GM06990 (cell line): ENCODE results near the gene STX10.

ENCODE experiments used
- DNase-seq: peaks from one replicate; pipeline ENCODE4 v3.0.0-alpha.2; 2011; ENCODE audit not compliant: insufficient read length; ENCODE audit errors: extremely low read depth
- H3K27me3 ChIP-seq: replicated peaks from 2 replicates; pipeline ENCODE4 v1.6.0; 2011; ENCODE audit warnings: low read length; ENCODE audit not compliant: control insufficient read depth, insufficient read depth
- H3K36me3 ChIP-seq: 2 replicates; pipeline ENCODE4 v1.5.1; 2011; ENCODE audit warnings: low read length; ENCODE audit not compliant: control insufficient read depth, insufficient read depth
- H3K4me3 ChIP-seq: replicated peaks from 2 replicates; pipeline ENCODE4 v1.5.1; 2011; ENCODE audit warnings: low read depth, mild to moderate bottlenecking, control low read depth, low read length
- CTCF ChIP-seq: IDR thresholded peaks from 2 replicates; pipeline ENCODE4 v1.5.1; 2011; ENCODE audit warnings: low read length, control low read depth, mild to moderate bottlenecking, inconsistent platforms; ENCODE audit not compliant: insufficient read depth, poor library complexity, severe bottlenecking

Gene STX10

GRCh38 chr19:13122275-13122878 is 27.8 kb downstream of the STX10 start:
- TF ChIP-seq CTCF = no peak
- peaks cover 11% of the 10 kb centered on the region for H3K36me3 ChIP-seq
- no peak overlapping the region for H3K4me3 ChIP-seq
- H3K27me3 ChIP-seq = no peaks in the 10 kb centered on the region
- DNase-seq = no peak

- Histone ChIP-seq H3K4me3 (no peak overlapping the region), H3K27me3 (no peaks in the 10 kb centered on the region), H3K36me3 (peaks cover 11% of the 10 kb centered on the region)
- no peak for TF ChIP-seq CTCF
- DNase-seq = no peak
Measured at GRCh38 chr19:13121551-13122274, 28.5 kb downstream of the STX10 start.

GRCh38 chr19:13120817-13121216 is 29.4 kb downstream of the STX10 start:
- no peak overlapping the region for H3K4me3 ChIP-seq

GRCh38 chr19:13120031-13120430 is 30.1 kb downstream of the STX10 start:
- no peak for DNase-seq
- no peak overlapping the region for H3K4me3 ChIP-seq
- H3K27me3 ChIP-seq = no peaks in the 10 kb centered on the region
- peaks cover 9% of the 10 kb centered on the region for H3K36me3 ChIP-seq
- no peak for TF ChIP-seq CTCF

More at GRCh38 chr19:13120817-13121216, 29.4 kb downstream of the STX10 start:
- TF ChIP-seq CTCF = no peak
- DNase-seq = no peak
- Histone ChIP-seq H3K27me3 (no peaks in the 10 kb centered on the region), H3K36me3 (peaks cover 11% of the 10 kb centered on the region)

- Histone ChIP-seq H3K36me3 (peaks cover 9% of the 10 kb centered on the region), H3K27me3 (no peaks in the 10 kb centered on the region), H3K4me3 (no peak overlapping the region)
- no peak for DNase-seq
- no peak for TF ChIP-seq CTCF
Measured at GRCh38 chr19:13119627-13120026, 30.5 kb downstream of the STX10 start.
